Neural crest cell (in vitro differentiated cells): Measurements from ENCODE around the gene CLDN5. TPM values are rescaled to one million over a fixed set of nuclear protein-coding genes. Genes with fewer than 3 reads are reported as not detected.

ENCODE experiments used
- DNase-seq: peaks from one replicate; pipeline ENCODE4 v3.0.0; 2021; ENCODE audit warnings: low read depth, mixed read lengths, low spot score
- H3K27ac Mint-ChIP-seq: one replicate; pipeline ENCODE4 v1.8.0; 2021; ENCODE audit warnings: mild to moderate bottlenecking, mixed read lengths; ENCODE audit not compliant: unreplicated experiment
- H3K27me3 Mint-ChIP-seq: 2 replicates; pipeline ENCODE4 v1.8.0; 2021; ENCODE audit warnings: low read depth, mild to moderate bottlenecking, mixed read lengths
- H3K36me3 Mint-ChIP-seq: 2 replicates; pipeline ENCODE4 v1.8.0; 2021; ENCODE audit warnings: low read depth, mild to moderate bottlenecking, mixed read lengths
- H3K4me1 Mint-ChIP-seq: 2 replicates; pipeline ENCODE4 v1.8.0; 2021; ENCODE audit warnings: mixed read lengths
- H3K4me3 Mint-ChIP-seq: one replicate; pipeline ENCODE4 v1.8.0; 2021; ENCODE audit warnings: mild to moderate bottlenecking, mixed read lengths
- H3K9me3 Mint-ChIP-seq: 2 replicates; pipeline ENCODE4 v1.8.0; 2021; ENCODE audit warnings: mixed read lengths
- CTCF ChIP-seq: fragments of 200-600 bp; sonication (generic); conservative IDR thresholded peaks from 2 replicates; pipeline ENCODE4 v1.5.0; 2021; ENCODE audit warnings: antibody characterized with exemption, mild to moderate bottlenecking
- total RNA-seq: library from RNA; stranded (reverse); gene quantifications from 2 replicates; pipeline ENCODE4 v1.2.1, GENCODE V29; 2021

The CLDN5 gene
- total RNA-seq, 1 donor from 2014 or later = 1.3 TPM

DNA sequence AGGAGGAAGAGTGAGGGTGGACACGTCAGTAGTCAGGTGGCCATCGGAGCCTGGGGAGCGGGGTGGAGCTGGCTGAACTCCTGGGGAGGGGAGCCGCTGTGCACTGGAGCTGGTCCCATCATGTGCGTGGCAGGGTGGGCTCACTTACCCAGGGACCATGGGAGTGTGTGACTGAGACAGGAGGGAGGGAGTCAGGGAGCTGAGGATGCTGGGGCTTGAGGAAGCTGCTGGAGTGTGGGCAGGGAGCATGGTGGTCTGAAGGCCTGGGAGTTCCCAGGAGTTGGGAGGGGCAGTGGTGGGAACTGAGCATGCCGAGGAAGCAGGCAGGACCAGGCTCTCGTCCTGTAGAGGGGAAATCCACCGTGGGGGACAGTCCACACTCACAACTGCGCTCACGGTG, 18.0 kb downstream of the CLDN5 start:
- Mint-ChIP-seq H3K4me3 (no peak overlapping the region), H3K27me3 (no peaks in the 10 kb centered on the region), H3K4me1 (no peaks in the 10 kb centered on the region), H3K9me3 (no peaks in the 10 kb centered on the region), H3K27ac (peak overlapping the region; percentile 43), H3K36me3 (peaks cover 5% of the 10 kb centered on the region)
- no peak for DNase-seq
- no peak for TF ChIP-seq CTCF

DNA sequence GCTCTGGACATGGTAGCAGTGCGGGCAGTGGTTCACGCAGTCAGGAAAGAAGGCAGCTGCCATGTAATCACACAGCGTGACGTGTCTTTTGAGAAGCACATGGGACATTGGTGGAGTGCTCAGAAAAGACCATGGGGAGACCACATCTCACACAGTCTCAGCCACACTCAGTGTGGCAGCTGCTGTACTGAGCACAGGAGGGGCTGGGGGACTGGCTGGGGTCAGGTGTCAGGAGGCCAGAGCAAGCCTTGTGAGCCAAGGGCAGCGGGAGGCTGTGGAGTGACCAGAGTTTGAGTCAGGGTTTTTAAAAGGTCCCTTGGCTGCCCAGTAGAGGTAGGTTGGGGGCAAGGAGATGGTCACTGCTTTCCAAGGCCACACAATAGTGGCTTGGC, 18.5 kb downstream of the CLDN5 start:
- Mint-ChIP-seq H3K27ac (peak overlapping the region; percentile 92), H3K27me3 (no peaks in the 10 kb centered on the region), H3K9me3 (no peaks in the 10 kb centered on the region), H3K36me3 (peaks cover 4% of the 10 kb centered on the region), H3K4me1 (no peaks in the 10 kb centered on the region), H3K4me3 (no peak overlapping the region)
- no peak for TF ChIP-seq CTCF
- DNase-seq = no peak

DNA sequence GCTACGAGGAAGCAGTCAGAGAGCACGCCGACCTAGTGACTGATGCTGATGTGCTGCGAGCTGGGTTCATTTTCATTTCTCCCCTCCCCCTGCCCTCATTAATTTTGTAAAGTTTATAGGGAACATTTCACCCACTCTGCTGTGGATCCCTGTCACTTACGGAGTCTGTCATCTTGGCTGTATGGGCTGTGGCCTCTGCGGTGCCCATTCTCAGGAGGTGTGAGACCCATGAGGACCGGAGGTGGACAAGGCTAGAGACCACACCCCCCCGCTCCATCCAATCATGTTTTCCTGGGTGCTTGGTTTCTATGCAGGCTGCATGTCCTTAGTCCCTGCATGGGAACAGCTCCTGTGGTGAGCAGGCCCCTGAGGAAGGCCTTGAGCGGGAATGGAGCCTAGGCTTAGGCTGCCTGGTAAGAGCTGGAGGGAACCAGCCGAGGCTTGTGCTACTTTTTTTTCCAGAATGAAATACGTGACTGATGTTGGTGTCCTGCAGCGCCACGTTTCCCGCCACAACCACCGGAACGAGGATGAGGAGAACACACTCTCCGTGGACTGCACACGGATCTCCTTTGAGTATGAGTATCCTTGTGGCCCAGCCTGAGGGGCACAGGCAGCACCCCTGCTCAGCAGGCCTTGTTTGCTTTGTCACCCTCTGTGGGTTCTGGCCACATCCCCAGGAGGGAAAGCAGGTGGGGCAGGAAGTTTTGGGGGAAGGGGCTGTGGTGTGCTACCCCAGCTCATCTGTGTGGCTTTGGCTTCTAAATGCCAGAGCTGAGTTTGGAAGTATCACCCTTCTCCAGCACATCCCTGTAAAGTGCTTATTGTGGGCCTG, 19.1 kb downstream of the CLDN5 start:
- Mint-ChIP-seq H3K27me3 (no peaks in the 10 kb centered on the region), H3K27ac (peak overlapping the region; percentile 92), H3K4me3 (no peak overlapping the region), H3K9me3 (no peaks in the 10 kb centered on the region), H3K4me1 (no peaks in the 10 kb centered on the region), H3K36me3 (peaks cover 7% of the 10 kb centered on the region)
- no peak for DNase-seq
- TF ChIP-seq CTCF = no peak

DNA sequence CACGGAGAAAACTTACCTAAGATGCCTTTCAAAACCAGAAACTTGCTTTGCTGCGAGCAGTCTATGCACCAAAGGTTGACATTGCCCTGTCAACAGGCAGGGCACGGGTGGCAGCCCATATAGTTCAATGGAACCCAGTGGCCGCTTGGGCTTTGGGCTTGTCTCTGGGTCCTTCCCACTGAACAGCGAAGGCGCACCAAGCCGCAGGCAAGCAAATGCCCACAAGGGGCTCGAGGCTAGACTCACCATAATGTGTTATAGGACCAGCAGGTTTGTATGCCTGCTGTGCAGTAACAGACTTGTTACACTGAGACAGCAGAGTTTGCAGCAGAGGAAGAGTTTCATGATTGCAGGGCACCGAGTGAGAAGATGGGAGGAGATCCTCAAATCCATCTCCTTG, 20.3 kb downstream of the CLDN5 start:
- H3K36me3 Mint-ChIP-seq = peaks cover 7% of the 10 kb centered on the region
- DNase-seq = no peak
- TF ChIP-seq CTCF = no peak
- no peaks in the 10 kb centered on the region for H3K9me3 Mint-ChIP-seq
- no peak overlapping the region for H3K27ac Mint-ChIP-seq
- H3K4me1 Mint-ChIP-seq = no peaks in the 10 kb centered on the region
- H3K27me3 Mint-ChIP-seq = no peaks in the 10 kb centered on the region
- no peak overlapping the region for H3K4me3 Mint-ChIP-seq

DNA sequence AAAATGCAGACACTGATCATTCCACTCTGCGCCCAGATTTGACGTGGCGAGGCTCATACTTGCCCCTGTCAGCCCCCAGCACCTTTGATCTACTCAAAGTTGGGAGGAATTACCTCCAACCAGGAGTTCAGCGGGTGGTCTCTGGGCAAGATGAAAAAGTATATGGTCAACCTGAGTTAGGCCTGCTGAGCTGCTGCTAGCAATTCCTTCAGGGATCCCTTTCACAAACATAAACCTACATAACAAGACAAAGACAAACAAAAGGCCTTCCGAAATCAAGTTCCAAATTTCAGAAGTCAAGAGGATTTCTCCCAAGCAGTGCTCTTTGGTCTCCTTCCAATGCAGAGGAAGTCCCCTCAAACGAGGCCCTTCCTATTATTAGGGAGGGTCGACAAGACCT, 20.8 kb downstream of the CLDN5 start:
- H3K36me3 Mint-ChIP-seq = peaks cover 7% of the 10 kb centered on the region
- no peak for TF ChIP-seq CTCF
- no peaks in the 10 kb centered on the region for H3K9me3 Mint-ChIP-seq
- no peaks in the 10 kb centered on the region for H3K4me1 Mint-ChIP-seq
- no peak for DNase-seq
- no peaks in the 10 kb centered on the region for H3K27me3 Mint-ChIP-seq
- no peak overlapping the region for H3K27ac Mint-ChIP-seq
- no peak overlapping the region for H3K4me3 Mint-ChIP-seq
